OCI-LY1 (cell line): ENCODE results near the gene OAF.

Experiments used
- CTCF ChIP-seq: fragments of 200-600 bp; sonication (generic), shearing (Covaris generic); IDR thresholded peaks from 2 replicates; pipeline ENCODE4 v1.5.1; 2017; ENCODE audit warnings: mild to moderate bottlenecking, antibody characterized with exemption, low read length, moderate library complexity, mixed read lengths
- EZH2 ChIP-seq: fragments of 200-600 bp; sonication (generic), shearing (Covaris generic); IDR thresholded peaks from 2 replicates; pipeline ENCODE4 v1.8.0; 2017; ENCODE audit warnings: borderline replicate concordance, mixed run types, mild to moderate bottlenecking, antibody characterized with exemption, low read length, moderate library complexity, mixed read lengths

- TF ChIP-seq CTCF (no peak), EZH2 (no peak)
Measured at GRCh38 chr11:120198403-120198786, 12.4 kb upstream of the OAF start.
